ENCODE measurements around the gene GPR27.

- TF ChIP-seq CTCF (IDR thresholded peaks at IDR 0.05) (no peak), POLR2A (IDR thresholded peaks at IDR 0.05) (no peak)
Measured at GRCh38 chr3:71754610-71755253, 1.1 kb downstream of the GPR27 start.
